T-cell (primary cell): ENCODE results near the gene MPDU1. TPM values are rescaled to one million over a fixed set of nuclear protein-coding genes. Genes with fewer than 3 reads are reported as not detected.

Experiments used
- ATAC-seq, 4 experiments: fragments of 200-7000 bp in 3 of 4; fragments of 150-1000 bp in 1 of 4; cut with Tn5 transposase; replicated peaks in 1 of 4; 1 replicate in 3 of 4; 2 replicates in 1 of 4; pipeline ENCODE4 v1.10.0; 2021; ENCODE audit warnings: moderate library complexity in 3 of 4, mild to moderate bottlenecking in 2 of 4, moderate number of reproducible peaks in 1 of 4
- CTCF ChIA-PET, 2 donors: fragments of 300-600 bp; sonication (Branson Sonifier 250); formaldehyde crosslinking; loops; one replicate each; lab custom pipeline; 2022; ENCODE audit warnings: antibody characterized with exemption in 2 of 2; lab: Charles Lee
- POLR2A ChIA-PET, 2 donors: fragments of 300-600 bp; sonication (Branson Sonifier 250); formaldehyde crosslinking; loops; one replicate each; lab custom pipeline; 2022; ENCODE audit warnings: antibody characterized with exemption in 2 of 2; lab: Charles Lee
- DNase-seq, 35 experiments: peaks; one replicate each; pipeline versions ENCODE4 v3.0.0 to v3.0.0-alpha.2; 2013 to 2023
- H3K27ac ChIP-seq: one replicate; pipeline ENCODE4 v1.5.1; 2013; ENCODE audit warnings: low read length
- H3K27me3 ChIP-seq, 2 experiments: replicated peaks in 1 of 2; 1 replicate in 1 of 2; 2 replicates in 1 of 2; pipeline versions ENCODE4 v1.6.1 to v1.7.0; 2013; ENCODE audit warnings: low read length in 1 of 2, mixed read lengths in 1 of 2; ENCODE audit not compliant: control insufficient read depth in 2 of 2, insufficient read depth in 2 of 2; ENCODE audit errors: extremely low read depth in 1 of 2
- H3K36me3 ChIP-seq, 2 donors: 1 replicate in 1 of 2; 2 replicates in 1 of 2; pipeline versions ENCODE4 v1.6.1 to v1.7.0; 2013; ENCODE audit warnings: low read length in 1 of 2; ENCODE audit not compliant: control insufficient read depth in 2 of 2, insufficient read depth in 1 of 2; ENCODE audit errors: extremely low read depth in 1 of 2
- H3K4me1 ChIP-seq, 2 experiments: 1 replicate in 1 of 2; 2 replicates in 1 of 2; pipeline versions ENCODE4 v1.6.1 to v1.7.0; 2013; ENCODE audit warnings: low read length in 2 of 2, mixed read lengths in 1 of 2; ENCODE audit not compliant: insufficient read depth in 2 of 2, control insufficient read depth in 1 of 2; ENCODE audit errors: extremely low read depth in 1 of 2
- H3K4me3 ChIP-seq, 2 donors: 1 replicate in 1 of 2; 2 replicates in 1 of 2; pipeline versions ENCODE4 v1.5.1 to v1.7.0; 2013; ENCODE audit warnings: mild to moderate bottlenecking in 2 of 2, low read length in 1 of 2, moderate library complexity in 1 of 2; ENCODE audit not compliant: control insufficient read depth in 1 of 2; ENCODE audit errors: extremely low read depth in 1 of 2
- H3K9me3 ChIP-seq: 2 replicates; pipeline ENCODE4 v1.7.0; 2013
- H3K27ac Mint-ChIP-seq, 2 donors: one replicate each; pipeline ENCODE4 v1.8.0; 2020 to 2021; ENCODE audit warnings: mild to moderate bottlenecking in 2 of 2, mixed read lengths in 2 of 2
- H3K27me3 Mint-ChIP-seq, 2 donors: one replicate each; pipeline ENCODE4 v1.8.0; 2021 to 2022; ENCODE audit warnings: mixed read lengths in 2 of 2
- H3K36me3 Mint-ChIP-seq: one replicate; pipeline ENCODE4 v1.8.0; 2021; ENCODE audit warnings: mixed read lengths
- H3K4me1 Mint-ChIP-seq, 3 donors: one replicate each; pipeline ENCODE4 v1.8.0; 2020 to 2022; ENCODE audit warnings: mixed read lengths in 3 of 3, mild to moderate bottlenecking in 1 of 3
- H3K4me3 Mint-ChIP-seq, 3 donors: one replicate each; pipeline ENCODE4 v1.8.0; 2020 to 2022; ENCODE audit warnings: mild to moderate bottlenecking in 3 of 3, mixed read lengths in 3 of 3, moderate library complexity in 3 of 3
- H3K9me3 Mint-ChIP-seq, 3 donors: one replicate each; pipeline ENCODE4 v1.8.0; 2020 to 2022; ENCODE audit warnings: mixed read lengths in 3 of 3
- WGBS: methylation state at CpG from one replicate; pipeline ENCODE4 v1.1.5; 2013; ENCODE audit warnings: missing lambda C conversion rate; ENCODE audit not compliant: insufficient coverage; 5-methylcytosine and 5-hydroxymethylcytosine counted together
- total RNA-seq, 35 experiments: library from RNA in 6 of 35; stranded (reverse) in 6 of 35; fragments of 120-200 nt in 1 of 35; gene quantifications; one replicate each; pipeline versions ENCODE4 v1.2.1 to v1.2.4 and lab custom pipeline; 2013 to 2026

Gene MPDU1
- total RNA-seq, 5 donors from 2014 or later (not counting 1 experiment from before 2014, with no cell fraction given) = 27.0 to 31.4 (median 28.6) TPM

GRCh38 chr17:7572588-7573323 lies 10.9 kb upstream of the MPDU1 start:
- ChIA-PET CTCF (interaction anchor here in 1 of 2 donors (0.6 to 1.0 kb wide), 2 partner anchors 114 to 182 kb away, joined by 3 read pairs; partner anchors contain the start of gene TP53), POLR2A (interaction anchor here (0.5 to 2.9 kb wide), 6 partner anchors 11 to 302 kb away, joined by 3 to 10 read pairs (median 4); partner anchors contain the start of genes MPDU1 (in 1 of the 2) and TP53 (in 1 of the 2))
- peaks cover 21 to 43% of the 10 kb centered on the region in 2 experiments for H3K4me1 ChIP-seq
- no peaks in the 10 kb centered on the region for H3K9me3 Mint-ChIP-seq
- DNase-seq = peak in 33 of 35 experiments; percentile 27 to 100 (median 99)
- H3K27ac Mint-ChIP-seq = peak overlapping the region; percentile 96 to 99
- no peaks in the 10 kb centered on the region for H3K27me3 Mint-ChIP-seq
- no peaks in the 10 kb centered on the region for H3K27me3 ChIP-seq
- peaks cover 60% of the 10 kb centered on the region for H3K36me3 Mint-ChIP-seq
- no peaks in the 10 kb centered on the region for H3K9me3 ChIP-seq
- peak overlapping the region; percentile 93 for H3K27ac ChIP-seq
- under 1% methylated on average over 71 of the region's 73 CpGs for WGBS
- peak overlapping the region; percentile 95 to 98 (median 96) for H3K4me3 Mint-ChIP-seq
- H3K36me3 ChIP-seq = peaks cover 10 to 58% of the 10 kb centered on the region in 2 donors
- ATAC-seq = peak; percentile 83 to 85 (median 84)
- H3K4me3 ChIP-seq = peak overlapping the region; percentile 83 to 98
- H3K4me1 Mint-ChIP-seq = peaks cover 48 to 54% (median 49%) of the 10 kb centered on the region in 3 donors

DNA sequence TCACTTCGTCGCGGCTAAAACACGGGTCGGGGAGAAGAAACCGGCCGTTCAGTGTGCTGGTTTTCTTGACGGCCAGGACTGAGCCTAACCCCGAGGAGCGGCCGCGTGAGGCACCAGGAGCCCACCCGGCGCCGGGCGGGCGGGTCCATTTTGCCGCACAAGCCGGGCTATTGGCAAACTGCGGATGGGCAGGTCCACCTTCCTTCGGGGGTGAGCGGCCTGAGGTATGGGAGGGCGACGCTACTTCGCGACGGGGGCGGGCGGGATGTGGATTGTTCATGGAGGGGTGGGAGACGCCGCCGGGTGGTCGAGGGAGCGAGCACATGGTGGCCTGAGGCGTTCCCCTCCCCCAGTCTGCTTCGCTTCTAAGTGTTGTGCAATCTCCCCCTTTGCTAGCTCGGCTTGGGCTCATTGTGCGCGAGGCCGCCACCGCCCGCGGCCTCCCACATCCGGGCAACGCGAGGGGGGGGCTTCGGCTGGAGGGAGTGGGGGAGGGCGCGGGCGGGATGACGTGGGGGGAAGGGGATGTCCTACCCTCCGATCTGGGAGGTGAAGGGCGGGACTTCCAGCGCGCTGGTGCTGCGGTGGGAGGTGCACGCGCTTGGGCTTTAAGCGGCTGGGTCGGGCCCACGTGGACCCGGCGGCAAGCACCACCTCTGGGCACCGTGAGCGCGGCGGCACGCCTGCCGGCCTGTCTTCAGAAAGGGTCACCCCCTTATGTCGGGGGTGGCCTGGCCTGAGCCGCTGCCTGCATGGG lies 10.2 kb upstream of the MPDU1 start:
- Mint-ChIP-seq H3K4me3 (peak overlapping the region; percentile 95 to 98 (median 96)), H3K36me3 (peaks cover 65% of the 10 kb centered on the region), H3K9me3 (no peaks in the 10 kb centered on the region), H3K4me1 (peaks cover 55 to 58% (median 57%) of the 10 kb centered on the region in 3 donors), H3K27me3 (no peaks in the 10 kb centered on the region), H3K27ac (peak overlapping the region; percentile 96 to 99)
- WGBS = under 1% methylated on average over 50 of the region's 71 CpGs
- Histone ChIP-seq H3K27me3 (no peaks in the 10 kb centered on the region), H3K9me3 (no peaks in the 10 kb centered on the region), H3K27ac (peak overlapping the region; percentile 93), H3K4me3 (peak overlapping the region; percentile 83 to 98), H3K36me3 (peaks cover 13 to 64% of the 10 kb centered on the region in 2 donors), H3K4me1 (peaks cover 21 to 44% of the 10 kb centered on the region in 2 experiments)
- DNase-seq (peak; percentile 83 to 96 (median 91)), ATAC-seq (peak; percentile 44 to 54 (median 52))
- CTCF ChIA-PET = interaction anchor here (0.5 to 1.5 kb wide), 6 partner anchors 12 to 922 kb away, joined by 3 to 4 read pairs (median 4); partner anchors contain the start of genes MED31 (in 1 of the 2) and TP53 (in 1 of the 2)
- POLR2A ChIA-PET = interaction anchor here (0.5 to 2.9 kb wide), 5 partner anchors 10 to 171 kb away, joined by 3 to 10 read pairs (median 4); partner anchors contain the start of genes MPDU1 (in 1 of the 2) and TP53 (in 1 of the 2)

- no peak for ATAC-seq
- peaks cover 63 to 67% (median 64%) of the 10 kb centered on the region in 3 donors for H3K4me1 Mint-ChIP-seq
- H3K9me3 Mint-ChIP-seq = no peaks in the 10 kb centered on the region
- H3K4me3 ChIP-seq = peak overlapping the region; percentile 71 to 98
- H3K36me3 Mint-ChIP-seq = peaks cover 66% of the 10 kb centered on the region
- no peaks in the 10 kb centered on the region for H3K27me3 ChIP-seq
- WGBS = 28% methylated on average over 6 of the region's 15 CpGs
- peak overlapping the region; percentile 93 for H3K27ac ChIP-seq
- peak overlapping the region; percentile 95 to 98 (median 96) for H3K4me3 Mint-ChIP-seq
- peaks cover 24 to 52% of the 10 kb centered on the region in 2 experiments for H3K4me1 ChIP-seq
- H3K9me3 ChIP-seq = no peaks in the 10 kb centered on the region
- H3K36me3 ChIP-seq = peaks cover 13 to 66% of the 10 kb centered on the region in 2 donors
- peak overlapping the region; percentile 96 to 99 for H3K27ac Mint-ChIP-seq
- no peaks in the 10 kb centered on the region for H3K27me3 Mint-ChIP-seq
- CTCF ChIA-PET = interaction anchor here (0.5 to 1.5 kb wide), 8 partner anchors 11 to 923 kb away, joined by 3 to 5 read pairs (median 4); partner anchors contain the start of genes FXR2 (in 1 of the 2), MED31 (in 1 of the 2) and TP53 (in 1 of the 2)
- no peak for DNase-seq
- POLR2A ChIA-PET = interaction anchor here in 1 of 2 donors (0.8 to 2.9 kb wide), 3 partner anchors 9 to 113 kb away, joined by 3 to 10 read pairs (median 5); partner anchors contain the start of genes MPDU1 and TP53
Observed at GRCh38 chr17:7574176-7574953, 9.3 kb upstream of the MPDU1 start.

- ATAC-seq = no peak
- peak overlapping the region; percentile 93 for H3K27ac ChIP-seq
- peaks cover 13 to 61% of the 10 kb centered on the region in 2 donors for H3K36me3 ChIP-seq
- H3K4me3 ChIP-seq = no peak overlapping the region
- POLR2A ChIA-PET = interaction anchor here (0.7 to 2.9 kb wide), 3 partner anchors 8 to 172 kb away, joined by 3 to 10 read pairs (median 4); partner anchors contain the start of genes MPDU1 (in 1 of the 2) and TMEM256 (in 1 of the 2)
- Mint-ChIP-seq H3K9me3 (no peaks in the 10 kb centered on the region), H3K4me1 (peaks cover 73 to 74% (median 74%) of the 10 kb centered on the region in 3 donors), H3K27ac (peak overlapping the region; percentile 55 to 59), H3K4me3 (peak overlapping the region; percentile 95 to 98 (median 96)), H3K36me3 (peaks cover 57% of the 10 kb centered on the region), H3K27me3 (no peaks in the 10 kb centered on the region)
- DNase-seq = no peak
- no peaks in the 10 kb centered on the region for H3K9me3 ChIP-seq
- no peaks in the 10 kb centered on the region for H3K27me3 ChIP-seq
- no CpG with 5 or more reads among the region's 1 CpG for WGBS
- H3K4me1 ChIP-seq = peaks cover 24 to 61% of the 10 kb centered on the region in 2 experiments
- CTCF ChIA-PET = interaction anchor here in 1 of 2 donors (1.3 kb wide), 1 partner anchor 63 kb away, joined by 3 read pairs; no protein-coding TSS in a partner anchor
Observed at GRCh38 chr17:7575481-7575883, 8.2 kb upstream of the MPDU1 start.

GRCh38 chr17:7575959-7576358 lies 7.7 kb upstream of the MPDU1 start:
- DNase-seq = no peak
- H3K27me3 ChIP-seq = no peaks in the 10 kb centered on the region
- no peaks in the 10 kb centered on the region for H3K9me3 Mint-ChIP-seq
- peak overlapping the region; percentile 23 to 55 for H3K27ac Mint-ChIP-seq
- peak overlapping the region; percentile 93 for H3K27ac ChIP-seq
- H3K4me1 ChIP-seq = peaks cover 24 to 65% of the 10 kb centered on the region in 2 experiments
- ChIA-PET CTCF (interaction anchor here in 1 of 2 donors (1.3 kb wide), 1 partner anchor 63 kb away, joined by 3 read pairs; no protein-coding TSS in a partner anchor), POLR2A (interaction anchor here (0.7 to 2.9 kb wide), 3 partner anchors 8 to 172 kb away, joined by 3 to 10 read pairs (median 4); partner anchors contain the start of genes MPDU1 (in 1 of the 2) and TMEM256 (in 1 of the 2))
- H3K36me3 Mint-ChIP-seq = peaks cover 54% of the 10 kb centered on the region
- H3K4me3 ChIP-seq = no peak overlapping the region
- H3K27me3 Mint-ChIP-seq = no peaks in the 10 kb centered on the region
- ATAC-seq = no peak
- H3K4me3 Mint-ChIP-seq = peak overlapping the region in 2 of 3 donors; percentile 25 to 95
- whole genome bisulfite sequencing = 76% methylated on average over 5 of the region's 7 CpGs
- H3K9me3 ChIP-seq = no peaks in the 10 kb centered on the region
- H3K36me3 ChIP-seq = peaks cover 13 to 56% of the 10 kb centered on the region in 2 donors
- H3K4me1 Mint-ChIP-seq = peaks cover 74 to 78% (median 78%) of the 10 kb centered on the region in 3 donors
